Loucy (cell line): ENCODE results near the gene SDK1.

Source experiments
- H2AFZ ChIP-seq: fragments of 200-600 bp; sonication (generic); 2 replicates; pipeline ENCODE4 v1.6.0; 2016; ENCODE audit warnings: antibody characterized with exemption, mild to moderate bottlenecking, low read length, moderate library complexity
- H3F3A ChIP-seq: fragments of 200-600 bp; 2 replicates; pipeline ENCODE4 v1.6.0; 2016; ENCODE audit warnings: antibody characterized with exemption, low read depth, mild to moderate bottlenecking
- H3K27me3 ChIP-seq: fragments of 200-600 bp; sonication (generic); 2 replicates; pipeline ENCODE4 v1.6.1; 2014; ENCODE audit warnings: low read length, mild to moderate bottlenecking; ENCODE audit not compliant: insufficient read depth, poor library complexity, severe bottlenecking
- H3K36me3 ChIP-seq: fragments of 200-600 bp; sonication (generic); 2 replicates; pipeline ENCODE4 v1.6.1; 2016; ENCODE audit warnings: low read length; ENCODE audit not compliant: insufficient read depth
- H3K4me1 ChIP-seq: fragments of 200-600 bp; sonication (generic); 2 replicates; pipeline ENCODE4 v1.5.1; 2014; ENCODE audit warnings: low read length, mild to moderate bottlenecking; ENCODE audit not compliant: insufficient read depth, poor library complexity, severe bottlenecking
- H3K4me2 ChIP-seq: fragments of 200-600 bp; sonication (generic); 2 replicates; pipeline ENCODE4 v1.6.0; 2014; ENCODE audit warnings: antibody characterized with exemption, low read length, low read depth, mild to moderate bottlenecking; ENCODE audit not compliant: poor library complexity, severe bottlenecking
- H3K4me3 ChIP-seq: fragments of 200-600 bp; sonication (generic); 2 replicates; pipeline ENCODE4 v1.5.1; 2014; ENCODE audit warnings: low read length, mild to moderate bottlenecking, mixed read lengths; ENCODE audit not compliant: poor library complexity, severe bottlenecking
- H3K79me2 ChIP-seq: fragments of 200-600 bp; sonication (generic); 2 replicates; pipeline ENCODE4 v1.6.1; 2014; ENCODE audit warnings: low read length; ENCODE audit not compliant: insufficient read depth
- H3K9ac ChIP-seq: fragments of 200-600 bp; sonication (generic); 2 replicates; pipeline ENCODE4 v1.6.0; 2014; ENCODE audit warnings: mild to moderate bottlenecking, low read depth, low read length, moderate library complexity; ENCODE audit not compliant: poor library complexity, severe bottlenecking
- H3K9me2 ChIP-seq: fragments of 200-600 bp; sonication (generic); replicated peaks from 2 replicates; pipeline ENCODE4 v1.6.1; 2016; ENCODE audit warnings: low read depth, low read length, mixed read lengths
- H3K9me3 ChIP-seq: fragments of 200-600 bp; sonication (generic); 2 replicates; pipeline ENCODE4 v1.6.1; 2014; ENCODE audit warnings: mild to moderate bottlenecking, antibody characterized with exemption, low read length, low read depth; ENCODE audit not compliant: insufficient read depth
- H4K20me1 ChIP-seq: fragments of 200-600 bp; sonication (generic); 2 replicates; pipeline ENCODE4 v1.6.0; 2014; ENCODE audit warnings: antibody characterized with exemption, low read length, mild to moderate bottlenecking; ENCODE audit not compliant: insufficient read depth, poor library complexity, severe bottlenecking
- EZH2phosphoT487 ChIP-seq: fragments of 200-600 bp; IDR thresholded peaks from 2 replicates; pipeline ENCODE4 v1.6.1; 2018; ENCODE audit warnings: antibody characterized with exemption, mild to moderate bottlenecking, moderate library complexity, borderline replicate concordance
- TF ChIP-seq, protein P1 (sequence below): fragments of 200-600 bp; sonication (generic); conservative IDR thresholded peaks from 2 replicates; pipeline ENCODE4 v1.5.1; 2014; ENCODE audit warnings: mild to moderate bottlenecking, antibody characterized with exemption, low read length

SDK1 gene

DNA sequence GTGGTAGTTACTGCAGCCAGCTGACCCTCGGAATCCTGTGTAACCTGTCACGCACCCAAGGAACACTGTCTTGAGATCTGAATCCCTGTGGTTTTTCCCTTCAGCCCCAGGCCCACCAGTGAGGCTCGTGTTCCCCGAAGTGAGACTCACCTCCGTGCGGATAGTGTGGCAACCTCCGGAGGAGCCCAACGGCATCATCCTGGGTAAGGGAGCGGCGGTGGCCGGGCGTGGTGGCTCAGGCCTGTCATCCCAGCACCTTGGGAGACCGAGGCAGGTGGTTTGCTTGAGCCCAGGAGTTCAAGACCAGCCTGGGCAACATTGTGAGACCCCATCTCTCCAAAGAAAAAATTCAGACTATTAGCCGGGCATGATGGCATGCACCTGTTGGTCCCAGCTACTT is 831.2 kb downstream of the SDK1 start:
- no peak overlapping the region for H3K4me3 ChIP-seq
- H3K9me2 ChIP-seq, result no peaks in the 10 kb centered on the region
- H3K4me2 ChIP-seq, result no peak overlapping the region
- H3K79me2 ChIP-seq, result no peaks in the 10 kb centered on the region
- H3K36me3 ChIP-seq, result no peaks in the 10 kb centered on the region
- no peak overlapping the region for H2AFZ ChIP-seq
- no peak for TF ChIP-seq EZH2phosphoT487
- TF ChIP-seq, protein P1, sequence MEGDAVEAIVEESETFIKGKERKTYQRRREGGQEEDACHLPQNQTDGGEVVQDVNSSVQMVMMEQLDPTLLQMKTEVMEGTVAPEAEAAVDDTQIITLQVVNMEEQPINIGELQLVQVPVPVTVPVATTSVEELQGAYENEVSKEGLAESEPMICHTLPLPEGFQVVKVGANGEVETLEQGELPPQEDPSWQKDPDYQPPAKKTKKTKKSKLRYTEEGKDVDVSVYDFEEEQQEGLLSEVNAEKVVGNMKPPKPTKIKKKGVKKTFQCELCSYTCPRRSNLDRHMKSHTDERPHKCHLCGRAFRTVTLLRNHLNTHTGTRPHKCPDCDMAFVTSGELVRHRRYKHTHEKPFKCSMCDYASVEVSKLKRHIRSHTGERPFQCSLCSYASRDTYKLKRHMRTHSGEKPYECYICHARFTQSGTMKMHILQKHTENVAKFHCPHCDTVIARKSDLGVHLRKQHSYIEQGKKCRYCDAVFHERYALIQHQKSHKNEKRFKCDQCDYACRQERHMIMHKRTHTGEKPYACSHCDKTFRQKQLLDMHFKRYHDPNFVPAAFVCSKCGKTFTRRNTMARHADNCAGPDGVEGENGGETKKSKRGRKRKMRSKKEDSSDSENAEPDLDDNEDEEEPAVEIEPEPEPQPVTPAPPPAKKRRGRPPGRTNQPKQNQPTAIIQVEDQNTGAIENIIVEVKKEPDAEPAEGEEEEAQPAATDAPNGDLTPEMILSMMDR, result no peak
- no peaks in the 10 kb centered on the region for H4K20me1 ChIP-seq
- no peak overlapping the region for H3K9ac ChIP-seq
- H3K27me3 ChIP-seq, result no peaks in the 10 kb centered on the region
- H3K4me1 ChIP-seq, result no peaks in the 10 kb centered on the region
- H3K9me3 ChIP-seq, result peaks cover 6% of the 10 kb centered on the region; the same call in 1 of the 2 replicates
- no peaks in the 10 kb centered on the region for H3F3A ChIP-seq

DNA sequence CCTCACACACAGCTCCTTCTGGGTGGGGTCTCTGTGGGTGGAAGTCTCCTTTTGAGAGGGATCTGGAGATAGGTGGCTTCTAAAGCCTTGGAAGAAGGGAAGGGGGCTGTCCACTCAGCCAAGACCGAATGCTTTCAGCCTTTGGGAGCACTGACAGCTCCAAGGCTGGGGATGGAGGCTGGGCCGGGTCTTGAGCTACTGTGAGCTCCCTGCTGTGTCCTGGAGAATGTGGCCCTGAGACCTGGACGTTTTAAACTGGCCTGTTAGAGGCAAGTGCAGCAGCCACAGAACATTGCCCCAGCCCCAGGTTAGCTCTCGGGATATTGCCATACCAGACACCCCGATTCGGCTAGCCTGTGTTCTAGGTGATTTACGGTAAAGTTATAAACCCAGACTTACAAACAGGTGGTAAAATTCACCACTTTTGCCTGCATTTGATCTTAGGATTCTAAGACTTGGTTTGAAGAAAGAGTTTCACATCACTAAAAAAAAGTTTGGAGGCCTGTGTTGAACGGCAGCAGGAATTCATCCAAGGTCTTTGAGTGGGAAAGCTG is 832.5 kb downstream of the SDK1 start:
- Histone ChIP-seq H3K9me3 (peaks cover 6% of the 10 kb centered on the region; the same call in 1 of the 2 replicates), H3K79me2 (no peaks in the 10 kb centered on the region), H3K4me2 (no peak overlapping the region), H3F3A (no peaks in the 10 kb centered on the region), H3K4me1 (no peaks in the 10 kb centered on the region), H3K9ac (no peak overlapping the region), H3K4me3 (no peak overlapping the region), H3K9me2 (no peaks in the 10 kb centered on the region), H2AFZ (no peak overlapping the region), H4K20me1 (no peaks in the 10 kb centered on the region), H3K36me3 (no peaks in the 10 kb centered on the region), H3K27me3 (no peaks in the 10 kb centered on the region)
- TF ChIP-seq EZH2phosphoT487, result no peak

DNA sequence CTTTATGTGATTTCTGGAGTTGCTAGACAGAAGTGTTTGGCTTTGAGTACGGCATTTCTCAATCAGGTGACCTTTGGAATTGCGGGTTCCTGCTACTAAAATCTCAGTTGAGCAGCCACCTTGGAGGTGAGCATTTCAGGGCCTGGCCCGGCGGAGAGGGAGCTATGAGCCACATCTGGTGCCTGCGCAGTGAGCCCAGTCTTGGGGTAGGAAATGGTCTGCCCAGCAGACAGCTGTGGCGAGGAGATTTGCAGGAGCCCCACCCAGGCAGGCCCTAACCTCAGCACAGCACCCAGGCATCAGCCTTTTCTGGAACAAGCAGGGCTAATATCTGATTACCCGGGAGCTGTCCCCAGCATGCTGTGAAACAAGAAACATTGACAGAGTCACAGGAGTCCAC is 833.2 kb downstream of the SDK1 start:
- Histone ChIP-seq H2AFZ (no peak overlapping the region), H3K27me3 (no peaks in the 10 kb centered on the region)
- TF ChIP-seq EZH2phosphoT487, result no peak
- TF ChIP-seq, protein P1, result no peak

DNA sequence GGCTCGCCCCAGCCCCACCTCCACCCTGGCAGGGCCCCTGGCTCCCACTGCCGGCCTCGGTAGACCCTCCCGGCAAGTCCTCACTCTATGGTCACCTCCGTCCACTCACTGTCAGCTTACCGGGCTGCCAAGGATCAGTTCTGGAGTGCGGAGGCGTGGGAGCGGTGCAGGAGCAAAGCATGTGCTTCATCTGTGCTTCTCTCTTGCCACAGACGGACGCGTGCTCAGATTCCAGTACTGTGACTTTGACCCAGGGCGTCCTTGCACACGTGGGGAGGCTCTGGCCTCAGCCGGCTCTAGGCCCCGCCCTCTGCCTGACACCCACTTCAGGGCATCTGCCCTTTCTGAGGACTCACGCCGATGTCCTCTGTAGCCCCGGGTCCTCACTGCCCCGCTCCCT is 833.6 kb downstream of the SDK1 start:
- Histone ChIP-seq H3F3A (no peaks in the 10 kb centered on the region), H3K36me3 (no peaks in the 10 kb centered on the region), H4K20me1 (no peaks in the 10 kb centered on the region), H3K4me2 (no peak overlapping the region), H3K9ac (no peak overlapping the region), H3K27me3 (no peaks in the 10 kb centered on the region), H2AFZ (no peak overlapping the region), H3K9me2 (no peaks in the 10 kb centered on the region), H3K4me3 (no peak overlapping the region), H3K9me3 (peaks cover 6% of the 10 kb centered on the region; the same call in 1 of the 2 replicates), H3K79me2 (no peaks in the 10 kb centered on the region), H3K4me1 (no peaks in the 10 kb centered on the region)
- no peak for TF ChIP-seq EZH2phosphoT487
- TF ChIP-seq, protein P1, result no peak

More for the DNA sequence above, 833.2 kb downstream of the SDK1 start:
- Histone ChIP-seq H3K9me3 (peaks cover 6% of the 10 kb centered on the region; the same call in 1 of the 2 replicates), H3K9me2 (no peaks in the 10 kb centered on the region), H3K79me2 (no peaks in the 10 kb centered on the region), H3K36me3 (no peaks in the 10 kb centered on the region), H3K4me3 (no peak overlapping the region), H3F3A (no peaks in the 10 kb centered on the region), H3K9ac (no peak overlapping the region), H4K20me1 (no peaks in the 10 kb centered on the region), H3K4me1 (no peaks in the 10 kb centered on the region), H3K4me2 (no peak overlapping the region)
